ENCODE measurements around the gene SNX18.

GRCh38 chr5:54548565-54548964 is 31.0 kb downstream of the SNX18 start:
- no peak for TF ChIP-seq CTCF (IDR thresholded peaks at IDR 0.05)
- no peak for TF ChIP-seq POLR2A (IDR thresholded peaks at IDR 0.05)

Data from thyroid gland (tissue), 4 donors.